Neural progenitor cell (in vitro differentiated cells): ENCODE data around the gene ZNF496. TPM values are rescaled to one million over a fixed set of nuclear protein-coding genes. Genes with fewer than 3 reads are reported as not detected.

Source experiments
- DNase-seq: peaks from one replicate; pipeline ENCODE4 v3.0.0-alpha.2; 2016; ENCODE audit warnings: low spot score
- H2AFZ ChIP-seq: fragments of 200-600 bp; sonication (generic); replicated peaks from 2 replicates; pipeline ENCODE4 v1.6.1; 2016; ENCODE audit warnings: antibody characterized with exemption
- H3F3A ChIP-seq: fragments of 200-600 bp; sonication (generic); 2 replicates; pipeline ENCODE4 v1.6.1; 2016; ENCODE audit warnings: antibody characterized with exemption, low read depth
- H3K27ac ChIP-seq: fragments of 200-600 bp; sonication (generic); 2 replicates; pipeline ENCODE4 v1.5.1; 2016; ENCODE audit warnings: mild to moderate bottlenecking
- H3K27me3 ChIP-seq: fragments of 200-600 bp; sonication (generic); 2 replicates; pipeline ENCODE4 v1.6.1; 2016; ENCODE audit warnings: mild to moderate bottlenecking, moderate library complexity
- H3K36me3 ChIP-seq: fragments of 200-600 bp; sonication (generic); 2 replicates; pipeline ENCODE4 v1.5.1; 2016
- H3K4me1 ChIP-seq: fragments of 200-600 bp; sonication (generic); 2 replicates; pipeline ENCODE4 v1.6.1; 2016; ENCODE audit warnings: mixed run types
- H3K4me2 ChIP-seq: fragments of 200-600 bp; sonication (generic); 2 replicates; pipeline ENCODE4 v1.6.1; 2016
- H3K4me3 ChIP-seq: fragments of 200-600 bp; sonication (generic); 2 replicates; pipeline ENCODE4 v1.5.1; 2016
- H3K79me2 ChIP-seq: fragments of 200-600 bp; sonication (generic); 2 replicates; pipeline ENCODE4 v1.6.1; 2016; ENCODE audit warnings: low read depth
- H3K9ac ChIP-seq: fragments of 200-600 bp; sonication (generic); 2 replicates; pipeline ENCODE4 v1.6.1; 2016
- H3K9me3 ChIP-seq: fragments of 200-600 bp; sonication (generic); 2 replicates; pipeline ENCODE4 v1.5.1; 2016; ENCODE audit warnings: low read depth
- H4K20me1 ChIP-seq: fragments of 200-600 bp; sonication (generic); 2 replicates; pipeline ENCODE4 v1.6.1; 2016; ENCODE audit warnings: low read depth
- H3K27ac Mint-ChIP-seq: 3 replicates; pipeline ENCODE4 v1.8.0; 2021; ENCODE audit warnings: mixed read lengths
- H3K27me3 Mint-ChIP-seq: 2 replicates; pipeline ENCODE4 v1.8.0; 2022; ENCODE audit warnings: low read depth, mild to moderate bottlenecking, inconsistent platforms, moderate library complexity, mixed read lengths; ENCODE audit not compliant: insufficient read depth
- H3K36me3 Mint-ChIP-seq: 3 replicates; pipeline ENCODE4 v1.8.0; 2021; ENCODE audit warnings: mixed read lengths
- H3K4me1 Mint-ChIP-seq: 3 replicates; pipeline ENCODE4 v1.8.0; 2021; ENCODE audit warnings: mixed read lengths
- H3K4me3 Mint-ChIP-seq: 3 replicates; pipeline ENCODE4 v1.8.0; 2021; ENCODE audit warnings: mild to moderate bottlenecking, moderate library complexity, mixed read lengths
- H3K9me3 Mint-ChIP-seq: 3 replicates; pipeline ENCODE4 v1.8.0; 2020; ENCODE audit warnings: mixed read lengths
- CTCF ChIP-seq: fragments of 200-600 bp; sonication (generic); IDR thresholded peaks from 2 replicates; pipeline ENCODE4 v1.5.1; 2017; ENCODE audit warnings: antibody characterized with exemption, mild to moderate bottlenecking
- EZH2 ChIP-seq: fragments of 200-600 bp; sonication (generic); IDR thresholded peaks from 2 replicates; pipeline ENCODE4 v1.6.1; 2017; ENCODE audit warnings: antibody characterized with exemption, mild to moderate bottlenecking, moderate library complexity
- EZH2phosphoT487 ChIP-seq: fragments of 200-600 bp; sonication (generic); IDR thresholded peaks from 2 replicates; pipeline ENCODE4 v1.6.1; 2017; ENCODE audit warnings: antibody characterized with exemption
- total RNA-seq: library from RNA; depleted of rRNA; stranded (reverse); fragments of >200 nt; gene quantifications from 2 replicates; pipeline ENCODE4 v1.2.3, GENCODE V29; 2015; ENCODE audit warnings: low replicate concordance

The ZNF496 gene
- total RNA-seq, 1 donor from 2014 or later = 30.1 TPM

- peak overlapping the region; percentile 30 for H3K4me3 Mint-ChIP-seq
- H3K9me3 Mint-ChIP-seq = no peaks in the 10 kb centered on the region
- peak overlapping the region; percentile 62 for H3K27ac Mint-ChIP-seq
- H3K79me2 ChIP-seq = no peaks in the 10 kb centered on the region
- peaks cover 6% of the 10 kb centered on the region for H3F3A ChIP-seq
- peaks cover 29% of the 10 kb centered on the region for H3K4me1 Mint-ChIP-seq
- H3K27me3 ChIP-seq = no peaks in the 10 kb centered on the region
- H2AFZ ChIP-seq = no peak overlapping the region
- DNase-seq = no peak
- H3K27me3 Mint-ChIP-seq = peaks cover 6% of the 10 kb centered on the region
- H3K4me1 ChIP-seq = peaks cover 21% of the 10 kb centered on the region
- H3K36me3 ChIP-seq = no peaks in the 10 kb centered on the region
- H3K4me3 ChIP-seq = no peak overlapping the region
- peaks cover 47% of the 10 kb centered on the region for H3K36me3 Mint-ChIP-seq
- no peak overlapping the region for H3K9ac ChIP-seq
- peaks cover 8% of the 10 kb centered on the region for H4K20me1 ChIP-seq
- no peak for TF ChIP-seq EZH2phosphoT487
- no peak for TF ChIP-seq EZH2
- TF ChIP-seq CTCF = no peak
- H3K27ac ChIP-seq = no peak overlapping the region
- no peaks in the 10 kb centered on the region for H3K9me3 ChIP-seq
- H3K4me2 ChIP-seq = no peak overlapping the region
Observed at GRCh38 chr1:247298124-247298481, 33.6 kb downstream of the ZNF496 start.

- no peak overlapping the region for H3K4me2 ChIP-seq
- no peaks in the 10 kb centered on the region for H3K27me3 ChIP-seq
- H3K36me3 Mint-ChIP-seq = peaks cover 41% of the 10 kb centered on the region
- H3K4me3 Mint-ChIP-seq = peak overlapping the region; percentile 30
- peaks cover 8% of the 10 kb centered on the region for H4K20me1 ChIP-seq
- H3K27me3 Mint-ChIP-seq = peaks cover 6% of the 10 kb centered on the region
- H3F3A ChIP-seq = peaks cover 6% of the 10 kb centered on the region
- H3K27ac Mint-ChIP-seq = peak overlapping the region; percentile 62
- H3K4me3 ChIP-seq = no peak overlapping the region
- TF ChIP-seq EZH2 (no peak), CTCF (no peak), EZH2phosphoT487 (no peak)
- H3K9ac ChIP-seq = no peak overlapping the region
- H3K9me3 ChIP-seq = no peaks in the 10 kb centered on the region
- no peaks in the 10 kb centered on the region for H3K79me2 ChIP-seq
- H3K9me3 Mint-ChIP-seq = no peaks in the 10 kb centered on the region
- H3K4me1 Mint-ChIP-seq = peaks cover 32% of the 10 kb centered on the region
- H3K4me1 ChIP-seq = peaks cover 27% of the 10 kb centered on the region
- no peak overlapping the region for H2AFZ ChIP-seq
- no peak overlapping the region for H3K27ac ChIP-seq
- H3K36me3 ChIP-seq = no peaks in the 10 kb centered on the region
- DNase-seq = no peak
Observed at GRCh38 chr1:247297263-247298123, 34.2 kb downstream of the ZNF496 start.

GRCh38 chr1:247296599-247297180 is 35.0 kb downstream of the ZNF496 start:
- H3K27ac ChIP-seq = no peak overlapping the region
- no peaks in the 10 kb centered on the region for H3K9me3 Mint-ChIP-seq
- no peak overlapping the region for H2AFZ ChIP-seq
- peaks cover 32% of the 10 kb centered on the region for H3K4me1 Mint-ChIP-seq
- peaks cover 8% of the 10 kb centered on the region for H4K20me1 ChIP-seq
- H3K9ac ChIP-seq = no peak overlapping the region
- peaks cover 6% of the 10 kb centered on the region for H3F3A ChIP-seq
- peaks cover 36% of the 10 kb centered on the region for H3K36me3 Mint-ChIP-seq
- DNase-seq = no peak
- peaks cover 29% of the 10 kb centered on the region for H3K4me1 ChIP-seq
- no peaks in the 10 kb centered on the region for H3K79me2 ChIP-seq
- H3K27ac Mint-ChIP-seq = no peak overlapping the region
- no peaks in the 10 kb centered on the region for H3K27me3 ChIP-seq
- H3K4me3 ChIP-seq = no peak overlapping the region
- peaks cover 6% of the 10 kb centered on the region for H3K27me3 Mint-ChIP-seq
- no peak overlapping the region for H3K4me2 ChIP-seq
- no peaks in the 10 kb centered on the region for H3K9me3 ChIP-seq
- H3K36me3 ChIP-seq = no peaks in the 10 kb centered on the region
- H3K4me3 Mint-ChIP-seq = no peak overlapping the region
- TF ChIP-seq EZH2 (no peak), EZH2phosphoT487 (no peak), CTCF (no peak)
